Type B pancreatic cell (in vitro differentiated cells): ENCODE results near the gene MARVELD1. TPM values are rescaled to one million over a fixed set of nuclear protein-coding genes. Genes with fewer than 3 reads are reported as not detected.

Experiments used
- DNase-seq: peaks from one replicate; pipeline ENCODE4 v3.0.0; 2021; ENCODE audit warnings: mixed read lengths; ENCODE audit not compliant: unreplicated experiment; ENCODE audit errors: extremely low spot score
- H3K27ac Mint-ChIP-seq: 2 replicates; pipeline ENCODE4 v1.8.0; 2021; ENCODE audit warnings: mild to moderate bottlenecking, mixed read lengths
- H3K27me3 Mint-ChIP-seq: 2 replicates; pipeline ENCODE4 v1.8.0; 2021; ENCODE audit warnings: mixed read lengths
- H3K36me3 Mint-ChIP-seq: 2 replicates; pipeline ENCODE4 v1.8.0; 2021; ENCODE audit warnings: mixed read lengths
- H3K4me1 Mint-ChIP-seq: one replicate; pipeline ENCODE4 v1.8.0; 2021; ENCODE audit warnings: mixed read lengths; ENCODE audit not compliant: unreplicated experiment
- H3K4me3 Mint-ChIP-seq: 2 replicates; pipeline ENCODE4 v1.8.0; 2021; ENCODE audit warnings: mild to moderate bottlenecking, mixed read lengths
- H3K9me3 Mint-ChIP-seq: 2 replicates; pipeline ENCODE4 v1.8.0; 2021; ENCODE audit warnings: mixed read lengths
- total RNA-seq: library from RNA; stranded (reverse); gene quantifications from 2 replicates; pipeline ENCODE4 v1.2.1, GENCODE V29; 2021; ENCODE audit warnings: low replicate concordance
- TF ChIP-seq, protein P1 (sequence below): fragments of 200-600 bp; sonication (generic); conservative IDR thresholded peaks from 2 replicates; pipeline ENCODE4 v1.5.0; 2021; ENCODE audit warnings: antibody characterized with exemption, mild to moderate bottlenecking

MARVELD1 gene
- total RNA-seq, 1 donor from 2014 or later: 43.7 TPM

DNA sequence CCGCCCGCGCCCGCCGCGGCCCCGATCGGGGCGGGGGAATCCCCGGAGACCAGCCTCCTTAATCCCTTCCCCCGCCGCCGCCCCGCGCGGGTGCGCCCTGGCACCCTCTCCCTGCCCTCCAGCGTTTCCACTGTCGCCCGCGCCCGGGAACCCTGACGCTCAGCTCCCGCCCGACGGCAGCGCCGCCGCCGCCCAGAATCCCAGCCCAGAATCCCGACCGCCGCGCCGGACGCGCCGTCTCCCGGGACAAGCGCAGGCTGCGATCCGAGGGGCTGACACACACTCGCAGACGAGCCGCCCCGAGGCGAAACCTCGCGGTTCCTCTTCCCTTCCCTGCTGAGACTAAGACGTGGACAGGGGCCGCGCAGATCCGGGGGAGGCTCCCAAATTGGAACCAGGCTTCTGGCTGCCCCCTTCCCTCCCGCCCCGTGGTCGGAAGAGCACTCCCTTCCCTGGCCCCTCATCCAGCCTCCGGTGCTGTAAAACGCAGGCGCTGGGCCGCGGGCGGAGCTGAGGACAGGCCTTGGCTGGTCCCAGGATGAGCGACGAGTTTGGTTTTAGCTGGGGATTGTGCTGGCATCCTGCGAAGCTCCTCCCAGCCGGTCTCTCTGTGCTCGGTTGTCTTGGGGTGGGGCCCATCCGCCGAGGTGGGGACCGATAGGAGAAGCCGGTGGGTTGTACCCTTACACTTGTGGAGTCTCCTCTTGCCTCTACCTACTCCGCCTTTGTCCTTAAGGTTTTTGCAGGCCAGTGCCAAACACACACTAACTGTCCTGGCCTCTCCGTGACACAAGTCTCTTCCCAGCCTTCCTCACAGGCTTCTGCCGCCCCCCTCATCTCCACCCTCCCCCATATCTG is 1.1 kb downstream of the MARVELD1 start:
- Mint-ChIP-seq H3K4me3 (peak overlapping the region; percentile 100), H3K36me3 (peaks cover 11% of the 10 kb centered on the region), H3K27ac (peak overlapping the region; percentile 98), H3K9me3 (no peaks in the 10 kb centered on the region), H3K4me1 (peaks cover 31% of the 10 kb centered on the region), H3K27me3 (peaks cover 13% of the 10 kb centered on the region)
- TF ChIP-seq, protein P1, sequence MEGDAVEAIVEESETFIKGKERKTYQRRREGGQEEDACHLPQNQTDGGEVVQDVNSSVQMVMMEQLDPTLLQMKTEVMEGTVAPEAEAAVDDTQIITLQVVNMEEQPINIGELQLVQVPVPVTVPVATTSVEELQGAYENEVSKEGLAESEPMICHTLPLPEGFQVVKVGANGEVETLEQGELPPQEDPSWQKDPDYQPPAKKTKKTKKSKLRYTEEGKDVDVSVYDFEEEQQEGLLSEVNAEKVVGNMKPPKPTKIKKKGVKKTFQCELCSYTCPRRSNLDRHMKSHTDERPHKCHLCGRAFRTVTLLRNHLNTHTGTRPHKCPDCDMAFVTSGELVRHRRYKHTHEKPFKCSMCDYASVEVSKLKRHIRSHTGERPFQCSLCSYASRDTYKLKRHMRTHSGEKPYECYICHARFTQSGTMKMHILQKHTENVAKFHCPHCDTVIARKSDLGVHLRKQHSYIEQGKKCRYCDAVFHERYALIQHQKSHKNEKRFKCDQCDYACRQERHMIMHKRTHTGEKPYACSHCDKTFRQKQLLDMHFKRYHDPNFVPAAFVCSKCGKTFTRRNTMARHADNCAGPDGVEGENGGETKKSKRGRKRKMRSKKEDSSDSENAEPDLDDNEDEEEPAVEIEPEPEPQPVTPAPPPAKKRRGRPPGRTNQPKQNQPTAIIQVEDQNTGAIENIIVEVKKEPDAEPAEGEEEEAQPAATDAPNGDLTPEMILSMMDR: no peak
- peak; percentile 81 for DNase-seq

DNA sequence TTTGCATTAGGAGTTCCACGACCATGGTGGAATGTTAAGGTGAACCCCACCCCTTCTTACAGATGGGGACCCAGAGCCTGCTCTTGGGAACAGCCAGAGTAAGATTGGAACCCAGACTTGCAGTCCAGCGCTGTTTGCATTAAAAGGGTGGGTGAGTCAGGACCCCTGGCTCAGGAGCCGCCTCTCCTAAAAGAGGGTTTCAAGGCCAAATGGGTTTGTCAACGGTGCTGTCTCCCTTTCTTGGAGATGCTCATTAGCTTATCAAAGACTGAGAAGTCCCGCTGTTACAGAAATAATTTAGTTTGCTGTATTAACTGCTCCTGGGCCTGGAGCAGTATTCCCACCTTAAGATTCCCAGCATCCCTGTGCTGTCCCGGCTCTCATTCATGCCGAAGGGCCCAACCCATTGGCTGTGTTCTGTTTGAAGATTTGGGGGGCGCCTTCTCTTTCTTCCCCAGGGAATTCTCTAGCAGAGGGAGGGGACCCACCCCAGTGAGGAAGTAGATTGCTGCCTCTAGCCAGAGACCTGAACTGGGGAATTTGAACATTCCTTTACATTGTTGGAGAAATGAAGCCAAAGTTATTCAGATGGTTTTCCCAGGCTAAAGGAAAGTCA is 1.8 kb downstream of the MARVELD1 start:
- no peaks in the 10 kb centered on the region for H3K9me3 Mint-ChIP-seq

DNA sequence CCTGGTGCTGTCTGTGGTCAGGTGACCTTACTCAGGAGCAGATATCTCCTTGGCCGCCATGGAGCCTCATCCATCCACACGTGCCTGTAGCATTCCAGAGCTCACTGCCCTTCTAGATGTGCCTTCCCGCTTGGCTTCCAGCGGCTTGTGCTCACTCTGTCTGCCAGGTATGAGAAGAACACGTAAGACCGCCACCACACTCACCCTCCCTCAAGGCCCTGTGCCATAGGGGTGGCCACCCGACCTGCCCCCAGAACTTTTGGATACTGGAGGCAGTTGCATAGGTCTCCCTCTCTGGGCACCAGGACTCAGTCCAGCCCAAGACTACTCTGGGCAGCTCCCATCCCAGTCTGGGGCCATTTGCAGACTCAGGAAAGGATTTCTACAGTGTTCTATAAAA is 4.1 kb downstream of the MARVELD1 start:
- no peak overlapping the region for H3K4me3 Mint-ChIP-seq
- TF ChIP-seq, protein P1: no peak
- H3K27ac Mint-ChIP-seq: peak overlapping the region; percentile 81
- H3K27me3 Mint-ChIP-seq: peaks cover 7% of the 10 kb centered on the region
- no peak for DNase-seq
- H3K4me1 Mint-ChIP-seq: peaks cover 27% of the 10 kb centered on the region
- no peaks in the 10 kb centered on the region for H3K9me3 Mint-ChIP-seq
- H3K36me3 Mint-ChIP-seq: peaks cover 11% of the 10 kb centered on the region

More for the DNA sequence above, 1.8 kb downstream of the MARVELD1 start:
- Mint-ChIP-seq H3K27ac (peak overlapping the region; percentile 67), H3K36me3 (peaks cover 11% of the 10 kb centered on the region), H3K4me3 (peak overlapping the region; percentile 100), H3K4me1 (peaks cover 32% of the 10 kb centered on the region), H3K27me3 (peaks cover 11% of the 10 kb centered on the region)
- TF ChIP-seq, protein P1: no peak
- DNase-seq: no peak

DNA sequence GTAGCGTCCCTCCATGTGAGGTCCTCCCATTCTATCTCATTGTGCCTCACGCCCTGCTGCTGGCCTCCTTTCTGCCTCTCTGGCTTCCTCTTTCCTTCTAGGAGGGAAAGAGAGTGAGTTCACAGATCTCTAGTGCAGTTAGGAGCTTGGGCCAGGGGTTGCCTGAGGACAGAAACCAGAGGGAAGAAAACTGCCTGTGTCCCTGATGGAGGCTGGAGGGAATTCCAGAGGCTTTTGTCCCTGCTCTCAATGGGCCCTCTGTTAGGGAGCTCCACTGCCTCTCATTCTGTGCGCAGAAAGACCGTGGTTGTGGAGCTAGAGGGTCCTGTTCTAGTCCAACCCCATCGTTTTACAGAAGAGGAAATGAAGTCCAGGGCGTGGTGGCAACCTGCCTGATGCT is 4.6 kb downstream of the MARVELD1 start:
- Mint-ChIP-seq H3K4me1 (peaks cover 22% of the 10 kb centered on the region), H3K36me3 (peaks cover 11% of the 10 kb centered on the region), H3K9me3 (no peaks in the 10 kb centered on the region), H3K4me3 (peak overlapping the region; percentile 64), H3K27ac (peak overlapping the region; percentile 81), H3K27me3 (peaks cover 3% of the 10 kb centered on the region)
- TF ChIP-seq, protein P1: no peak
- no peak for DNase-seq

DNA sequence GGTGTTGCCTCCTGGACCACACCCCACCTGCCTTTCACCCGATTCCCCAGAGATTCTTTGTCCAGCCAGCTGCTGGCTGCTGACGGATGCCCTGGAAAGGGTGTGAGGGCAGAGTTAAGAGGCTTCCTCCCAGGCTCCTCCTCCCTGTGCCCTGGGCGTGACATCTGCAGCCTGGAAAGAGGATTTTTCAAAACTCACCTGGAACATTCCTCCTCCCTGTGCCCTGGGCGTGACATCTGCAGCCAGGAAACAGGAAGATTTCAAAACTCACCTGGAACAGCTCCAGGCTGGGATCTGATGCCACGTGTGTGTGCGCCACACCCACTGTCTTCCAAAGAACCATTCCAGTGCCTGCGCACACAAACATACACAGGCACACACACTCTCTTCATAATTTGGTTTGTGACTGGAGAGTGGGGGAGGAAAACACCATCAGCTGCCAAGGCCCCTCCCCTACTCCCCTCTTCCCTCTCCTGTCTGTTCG is 5.2 kb downstream of the MARVELD1 start:
- peaks cover 22% of the 10 kb centered on the region for H3K4me1 Mint-ChIP-seq

More for the DNA sequence above, 5.2 kb downstream of the MARVELD1 start:
- TF ChIP-seq, protein P1: no peak
- Mint-ChIP-seq H3K27me3 (peaks cover 3% of the 10 kb centered on the region), H3K36me3 (peaks cover 11% of the 10 kb centered on the region), H3K27ac (peak overlapping the region; percentile 81), H3K4me3 (peak overlapping the region; percentile 30), H3K9me3 (no peaks in the 10 kb centered on the region)
- no peak for DNase-seq
